ENCODE results near the gene LYRM1.
"Not testable (repeated sequence)": the region's sequence is repeated elsewhere in the genome, so short reads cannot be mapped to it uniquely, and the experiment has no call there.

The LYRM1 gene
- 7.0 to 17.8 (median 11.0) reads per million in 17 experiments for total RNA-seq

- peak; percentile 94 to 98 (median 97) for DNase-seq
Measured at GRCh38 chr16:20900299-20901067, at the start of gene LYRM1, which contains the start of gene DCUN1D3. Gene LYRM1 (plus strand): TSS chr16:20900771. CDS start chr16:20915556, 14,785 bp downstream. Gene DCUN1D3 (minus strand): TSS chr16:20900358. CDS start chr16:20862538, 37,820 bp downstream.

GRCh38 chr16:20850981-20851380, 49.6 kb upstream of the LYRM1 start:
- DNase-seq = no peak

GRCh38 chr16:20851601-20852000, 49.0 kb upstream of the LYRM1 start:
- no peak for DNase-seq

- DNase-seq = no peak
Measured at GRCh38 chr16:20853143-20853542, 47.4 kb upstream of the LYRM1 start.

GRCh38 chr16:20853981-20854620, 46.5 kb upstream of the LYRM1 start:
- DNase-seq = no peak

- no peak for DNase-seq
Measured at GRCh38 chr16:20854963-20855362, 45.6 kb upstream of the LYRM1 start.

- DNase-seq = no peak
Measured at GRCh38 chr16:20857281-20857680, 43.3 kb upstream of the LYRM1 start.

GRCh38 chr16:20859229-20859628, 41.3 kb upstream of the LYRM1 start:
- no peak for DNase-seq

GRCh38 chr16:20859699-20860098, 40.9 kb upstream of the LYRM1 start:
- DNase-seq = no peak

GRCh38 chr16:20860361-20860760, 40.2 kb upstream of the LYRM1 start:
- no peak for DNase-seq

- not testable (repeated sequence) for DNase-seq
Measured at GRCh38 chr16:20860995-20861394, 39.6 kb upstream of the LYRM1 start.

- DNase-seq = no peak
Measured at GRCh38 chr16:20862162-20862960, 38.2 kb upstream of the LYRM1 start.

- DNase-seq = not testable (repeated sequence)
Measured at GRCh38 chr16:20864376-20864775, 36.2 kb upstream of the LYRM1 start.

GRCh38 chr16:20865420-20866131, 35.0 kb upstream of the LYRM1 start:
- DNase-seq = no peak

- DNase-seq = peak in 2 of 4 experiments; percentile 15 to 24
Measured at GRCh38 chr16:20866145-20866772, 34.3 kb upstream of the LYRM1 start.

GRCh38 chr16:20866801-20867200, 33.8 kb upstream of the LYRM1 start:
- no peak for DNase-seq

GRCh38 chr16:20867585-20867984, 33.0 kb upstream of the LYRM1 start:
- no peak for DNase-seq

GRCh38 chr16:20868890-20869289, 31.7 kb upstream of the LYRM1 start:
- DNase-seq = no peak

- peak in 3 of 4 experiments; percentile 41 to 56 (median 49) for DNase-seq
Measured at GRCh38 chr16:20870122-20870820, 30.3 kb upstream of the LYRM1 start.

- DNase-seq = no peak
Measured at GRCh38 chr16:20871258-20871657, 29.3 kb upstream of the LYRM1 start.

All from suppressor macrophage (primary cell).